Airway epithelial cell (primary cell): Measurements from ENCODE around the gene YRDC. TPM values are rescaled to one million over a fixed set of nuclear protein-coding genes. Genes with fewer than 3 reads are reported as not detected.

ENCODE experiments used
- total RNA-seq: library from RNA; depleted of rRNA; stranded (reverse); fragments of >200 nt; gene quantifications from 2 replicates; pipeline ENCODE4 v1.2.3, GENCODE V29; 2015

YRDC gene, protein sequence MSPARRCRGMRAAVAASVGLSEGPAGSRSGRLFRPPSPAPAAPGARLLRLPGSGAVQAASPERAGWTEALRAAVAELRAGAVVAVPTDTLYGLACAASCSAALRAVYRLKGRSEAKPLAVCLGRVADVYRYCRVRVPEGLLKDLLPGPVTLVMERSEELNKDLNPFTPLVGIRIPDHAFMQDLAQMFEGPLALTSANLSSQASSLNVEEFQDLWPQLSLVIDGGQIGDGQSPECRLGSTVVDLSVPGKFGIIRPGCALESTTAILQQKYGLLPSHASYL
- 29.6 and 30.9 TPM in 2 replicates for total RNA-seq

DNA sequence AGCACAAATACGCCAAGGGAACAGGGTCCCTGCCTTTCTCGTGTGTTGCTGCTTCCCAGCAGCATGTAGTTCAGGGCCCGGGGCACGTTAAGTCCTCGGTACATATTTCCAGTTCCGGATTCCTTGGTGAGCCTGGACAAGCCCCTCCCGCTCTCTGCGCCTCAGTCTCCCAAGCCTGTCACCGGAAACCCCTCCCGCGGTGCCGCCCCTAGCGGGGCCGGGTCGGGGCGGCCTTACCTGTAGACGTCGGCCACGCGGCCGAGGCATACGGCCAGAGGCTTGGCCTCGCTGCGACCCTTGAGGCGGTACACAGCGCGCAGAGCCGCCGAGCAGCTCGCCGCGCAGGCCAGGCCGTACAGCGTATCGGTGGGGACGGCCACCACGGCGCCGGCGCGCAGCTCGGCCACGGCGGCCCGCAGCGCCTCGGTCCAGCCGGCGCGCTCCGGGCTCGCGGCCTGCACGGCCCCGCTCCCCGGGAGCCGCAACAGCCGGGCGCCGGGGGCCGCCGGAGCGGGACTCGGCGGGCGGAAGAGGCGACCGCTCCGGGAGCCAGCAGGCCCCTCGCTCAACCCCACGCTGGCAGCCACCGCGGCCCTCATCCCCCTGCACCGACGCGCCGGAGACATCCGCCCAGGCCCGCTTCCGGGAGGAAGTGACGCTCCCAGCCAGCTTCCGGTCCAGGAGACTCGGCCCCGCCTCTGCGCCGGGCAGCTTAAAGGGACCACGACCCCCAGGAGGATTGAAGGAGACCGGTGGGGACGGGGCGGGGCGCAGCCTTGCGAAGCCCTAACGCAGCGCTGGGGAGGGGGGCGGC, at the start of gene YRDC, which contains the start of gene C1orf122:
TSS of gene YRDC (minus strand) at position 654 of the 814 bp plus-strand sequence. CDS start at position 626, 28 bp downstream.
TSS of gene C1orf122 (plus strand) at position 236 of the 814 bp plus-strand sequence. CDS start 615 bp downstream, outside the sequence.

GRCh38 chr1:37793773-37794371, 14.1 kb downstream of the YRDC start, which contains the start of gene MANEAL:
Gene MANEAL, plus strand, starts transcription at chr1:37793847. Its CDS starts 336 bp downstream, at chr1:37794183.

DNA sequence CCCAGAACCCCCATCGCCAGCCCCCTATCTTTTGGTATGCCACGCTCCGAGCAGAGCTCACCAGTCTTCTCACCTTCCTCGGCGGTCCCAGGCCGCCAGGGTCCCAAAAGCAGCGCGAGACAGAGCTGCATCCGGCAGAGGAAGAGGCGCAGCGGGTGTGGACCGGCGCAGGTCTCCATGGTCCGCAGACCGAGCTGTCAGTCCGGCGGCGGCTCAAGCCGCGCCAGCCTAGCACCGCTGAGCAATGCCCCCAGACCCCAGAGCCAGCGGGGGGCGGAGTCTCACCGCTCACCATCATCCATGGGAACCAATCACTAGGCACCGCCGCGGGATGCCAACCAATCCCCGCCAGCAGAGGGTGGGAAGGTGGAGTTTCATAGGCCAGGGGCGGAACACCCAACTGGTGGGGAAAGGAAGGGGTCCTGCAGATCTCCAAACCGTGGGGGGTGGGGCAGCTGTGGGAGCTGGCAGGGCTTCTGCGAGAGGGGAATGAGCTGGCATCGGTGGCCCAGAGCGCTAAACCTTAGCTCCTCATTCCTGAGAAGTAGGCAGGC, 43.0 kb downstream of the YRDC start, which contains the start of gene EPHA10:
TSS of gene EPHA10 (minus strand) at position 233 of the 554 bp plus-strand sequence. CDS start at position 179, 54 bp downstream.

Other genes with a start within 250 kb of the YRDC start
- 60.4 and 63.5 TPM in 2 replicates for gene GNL2, start 212.3 kb downstream of the YRDC start, total RNA-seq
- gene RSPO1, start 173.3 kb downstream of the YRDC start, total RNA-seq: not detected in 2 replicates
- 17.1 and 22.4 TPM in 2 replicates for gene CDCA8, start 115.7 kb downstream of the YRDC start, total RNA-seq
- under 0.01 and 0.07 TPM in 2 replicates for gene EPHA10, start 43.1 kb downstream of the YRDC start, total RNA-seq
- gene MANEAL, start 14.4 kb downstream of the YRDC start, total RNA-seq: 0.93 and 1.7 TPM in 2 replicates
- 80.3 and 668 TPM in 2 replicates for gene C1orf122, start 418 bp downstream of the YRDC start, total RNA-seq
- 2.5 and 4.4 TPM in 2 replicates for gene MTF1, start 51.4 kb upstream of the YRDC start, total RNA-seq
- 5.8 and 7.8 TPM in 2 replicates for gene INPP5B, start 138.8 kb upstream of the YRDC start, total RNA-seq
- gene SF3A3, start 181.8 kb upstream of the YRDC start, total RNA-seq: 57.1 and 72.7 TPM in 2 replicates
- gene FHL3, start 197.3 kb upstream of the YRDC start, total RNA-seq: 27.4 and 35.5 TPM in 2 replicates
- gene UTP11, start 204.5 kb upstream of the YRDC start, total RNA-seq: 43.0 and 64.5 TPM in 2 replicates
- gene POU3F1, start 238.6 kb upstream of the YRDC start, total RNA-seq: 0.85 and 1.6 TPM in 2 replicates